SK-N-MC (cell line): ENCODE measurements around the gene ADAP1.

Source experiments
- EZH2 ChIP-seq: fragments of 200-600 bp; sonication (generic); IDR thresholded peaks from one replicate; pipeline ENCODE4 v1.6.1; 2017; ENCODE audit warnings: antibody characterized with exemption
- POLR2AphosphoS5 ChIP-seq: IDR thresholded peaks from 2 replicates; pipeline ENCODE4 v1.6.1; 2012; ENCODE audit warnings: mild to moderate bottlenecking, low read depth, low read length, borderline replicate concordance

DNA sequence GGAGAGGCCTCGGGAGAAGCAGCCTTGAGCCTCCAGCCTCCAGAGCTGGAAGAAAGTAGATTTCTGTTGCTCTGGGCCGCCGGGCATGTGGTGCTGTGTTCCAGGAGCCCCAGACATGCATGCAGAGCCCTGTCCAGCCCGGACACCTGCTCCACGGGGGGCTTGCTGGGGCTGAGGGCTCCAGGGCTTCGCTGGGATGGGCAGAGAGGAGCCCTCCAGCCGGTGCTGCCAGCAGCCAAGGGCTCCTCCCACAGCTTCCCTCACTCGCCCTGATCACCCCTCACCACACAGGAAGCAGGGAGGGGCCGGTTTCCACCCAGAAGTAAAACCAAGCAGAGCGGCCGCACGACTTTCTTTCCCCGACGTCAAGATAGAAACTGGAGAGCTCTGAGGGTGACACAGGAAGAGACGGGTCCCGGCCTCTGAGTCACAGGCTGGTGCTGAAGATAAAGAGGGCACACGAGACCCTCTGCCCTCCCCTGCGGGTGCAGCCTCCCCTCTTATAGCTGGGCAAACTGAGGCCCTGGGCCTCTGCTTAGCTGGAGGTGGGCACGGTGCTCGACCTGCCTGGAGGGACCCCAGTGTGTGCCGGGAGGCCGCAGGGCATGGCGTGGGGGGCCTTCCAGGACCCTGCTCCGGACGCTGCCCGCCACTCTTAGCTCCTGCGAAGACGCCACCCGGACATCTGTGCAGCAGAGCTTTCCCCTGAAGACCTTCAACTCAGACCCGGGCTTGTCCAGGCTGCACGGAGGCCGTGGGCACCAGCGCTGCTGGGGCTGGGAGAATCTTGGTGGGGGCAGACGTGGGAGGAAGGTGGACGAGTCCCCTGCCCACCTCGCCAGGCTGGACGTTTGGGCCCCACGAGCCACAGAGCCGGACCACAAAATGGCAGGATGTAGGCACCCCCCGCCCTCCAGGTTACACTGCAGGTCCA lies 31.1 kb downstream of the ADAP1 start:
- TF ChIP-seq POLR2AphosphoS5 (no peak), EZH2 (no peak)
